K562 (cell line): ENCODE results near the gene HTRA3. TPM values are rescaled to one million over a fixed set of nuclear protein-coding genes. Genes with fewer than 3 reads are reported as not detected.

Source experiments
- ATAC-seq: fragments of 200-7000 bp; cut with Tn5 transposase; 3 replicates; pipeline ENCODE4 v1.9.1; 2020; ENCODE audit warnings: moderate library complexity
- BruUV-seq: library from RNA; stranded (reverse); fragments of 400-500 nt; replicated peaks from 2 replicates; lab custom pipeline; 2021; lab: Mats Ljungman, UMichigan
- CTCF ChIA-PET: fragments of 300-600 bp; formaldehyde crosslinking; extraction: SDS; loops from one replicate; lab custom pipeline; 2021; ENCODE audit warnings: low intra/inter-chr PET ratio; lab: Yijun Ruan, JAX
- POLR2A ChIA-PET: fragments of 300-600, 350-650 bp; sonication (Branson Sonifier 250); formaldehyde crosslinking; extraction: SDS; loops from one replicate; lab custom pipeline; 2021; ENCODE audit warnings: antibody characterized with exemption, inconsistent platforms; lab: Yijun Ruan, JAX
- DNase-seq, 4 experiments: peaks; one replicate each; pipeline versions ENCODE4 v3.0.0 to v3.0.0-alpha.2; 2011 to 2018; ENCODE audit warnings: low spot score in 3 of 4, mixed read lengths in 3 of 4; ENCODE audit errors: extremely low read depth in 1 of 4
- FAIRE-seq: peaks from 2 replicates; lab custom pipeline; 2011; peaks lifted over from hg19 to GRCh38; lab: Jason Lieb, UNC
- H2AFZ ChIP-seq: 2 replicates; pipeline ENCODE4 v1.6.0; 2011; ENCODE audit warnings: low read depth, low read length, control low read depth, inconsistent platforms
- H3K27ac ChIP-seq: fragments of 200-600 bp; 3 replicates; pipeline ENCODE4 v1.8.0; 2011; ENCODE audit warnings: low read depth, mild to moderate bottlenecking, control low read depth, inconsistent platforms, low read length, moderate library complexity, mixed read lengths; ENCODE audit errors: extremely low read depth
- H3K27me3 ChIP-seq, 2 experiments: fragments of 300-600 bp in 1 of 2; 2 replicates in 1 of 2; 3 replicates in 1 of 2; pipeline versions ENCODE4 v1.6.0 to v1.8.0; 2011; ENCODE audit warnings: inconsistent platforms in 2 of 2, low read length in 2 of 2, mild to moderate bottlenecking in 1 of 2, mixed read lengths in 1 of 2, moderate library complexity in 1 of 2; ENCODE audit not compliant: control insufficient read depth in 2 of 2, insufficient read depth in 2 of 2
- H3K36me3 ChIP-seq: fragments of 300-600 bp; 3 replicates; pipeline ENCODE4 v1.8.0; 2011; ENCODE audit warnings: mild to moderate bottlenecking, low read length, inconsistent platforms; ENCODE audit not compliant: control insufficient read depth, insufficient read depth
- H3K4me1 ChIP-seq, 2 experiments: fragments of 200-600 bp in 1 of 2; replicated peaks in 1 of 2; 2 replicates in 1 of 2; 3 replicates in 1 of 2; pipeline versions ENCODE4 v1.5.1 to v1.8.0; 2011; ENCODE audit warnings: inconsistent platforms in 2 of 2, low read length in 2 of 2, mild to moderate bottlenecking in 1 of 2, mixed read lengths in 1 of 2, moderate library complexity in 1 of 2; ENCODE audit not compliant: control insufficient read depth in 2 of 2, insufficient read depth in 2 of 2
- H3K4me2 ChIP-seq: 2 replicates; pipeline ENCODE4 v1.6.1; 2011; ENCODE audit warnings: low read length, control low read depth, inconsistent platforms, mixed read lengths; ENCODE audit not compliant: insufficient read depth
- H3K4me3 ChIP-seq: fragments of 200-600 bp; sonication (generic), shearing (Covaris generic); 2 replicates; pipeline ENCODE4 v1.5.1; 2016; ENCODE audit warnings: control low read depth, inconsistent platforms
- H3K79me2 ChIP-seq: fragments of 200-600 bp; 3 replicates; pipeline ENCODE4 v1.8.0; 2011; ENCODE audit warnings: low read length, inconsistent platforms; ENCODE audit not compliant: control insufficient read depth, insufficient read depth
- H3K9ac ChIP-seq, 2 experiments: 2 replicates each; pipeline versions ENCODE4 v1.6.0 to v1.6.1; 2011; ENCODE audit warnings: low read depth in 2 of 2, low read length in 2 of 2, control low read depth in 1 of 2, inconsistent platforms in 1 of 2, mild to moderate bottlenecking in 1 of 2, mixed read lengths in 1 of 2; ENCODE audit not compliant: insufficient read depth in 1 of 2
- H3K9me1 ChIP-seq: one replicate; pipeline ENCODE4 v1.6.0; 2011; ENCODE audit warnings: inconsistent platforms, mild to moderate bottlenecking, low read length, moderate library complexity; ENCODE audit not compliant: control insufficient read depth, insufficient read depth
- H3K9me3 ChIP-seq: replicated peaks from 2 replicates; pipeline ENCODE4 v1.5.1; 2011; ENCODE audit warnings: low read depth, low read length, inconsistent platforms; ENCODE audit not compliant: control insufficient read depth, insufficient read depth
- H4K20me1 ChIP-seq: replicated peaks from 2 replicates; pipeline ENCODE4 v1.6.1; 2011; ENCODE audit warnings: low read length, inconsistent platforms, mixed read lengths; ENCODE audit not compliant: control insufficient read depth, insufficient read depth
- DIDO1 ChIP-seq: fragments of 450-650 bp; IDR thresholded peaks from 2 replicates; pipeline ENCODE4 v1.6.1; 2016; ENCODE audit warnings: low read depth, missing biosample characterization, missing genetic modification characterization
- VEZF1 ChIP-seq: fragments of 200-800 bp; sonication (Bioruptor generic); IDR thresholded peaks from 2 replicates; pipeline ENCODE4 v1.6.1; 2017; ENCODE audit warnings: missing genetic modification characterization, missing compliant biosample characterization
- WGBS: fragments of 100-300 bp; shearing (Covaris generic); methylation state at CpG from one replicate; pipeline ENCODE4 v1.1.6; 2016; ENCODE audit warnings: low coverage, mixed read lengths; ENCODE audit not compliant: insufficient coverage; ENCODE audit errors: missing lambda C conversion rate; 5-methylcytosine and 5-hydroxymethylcytosine counted together
- in situ Hi-C: fragments of 300-500 bp; cut with MboI; formaldehyde crosslinking; loops from 4 replicates; pipeline ENCODE4 v1.15.0; 2018; ENCODE audit warnings: inconsistent platforms, mixed read lengths
- intact Hi-C: fragments of 100-400 bp; cut with micrococcal nuclease; formaldehyde crosslinking; loops from 2 replicates; pipeline ENCODE4 v1.14.2; 2022
- polyA plus RNA-seq, 8 experiments: library from polyadenylated mRNA; depleted of rRNA in 4 of 8; stranded (reverse) in 5 of 8; unstranded in 3 of 8; fragments of >200 nt; fragmentation: Nextera tagmentation in 2 of 8; fragmentation: Illumina TruSeq in 1 of 8; extraction: Ambion mirVana in 2 of 8; extraction: Trizol in 1 of 8; gene quantifications; 2 replicates each; pipeline versions ENCODE4 v1.2.1 to v1.2.3, GENCODE V29; 2011 to 2014; ENCODE audit warnings: inconsistent platforms in 1 of 8, missing spikeins in 1 of 8
- total RNA-seq, 7 experiments: library from RNA; depleted of rRNA in 6 of 7; stranded (reverse); fragments of >200 nt in 6 of 7; fragmentation: Illumina TruSeq in 2 of 7; extraction: Trizol in 2 of 7; gene quantifications; 2 replicates each; pipeline versions ENCODE4 v1.2.1 to v1.2.3, GENCODE V29; 2011 to 2021; ENCODE audit warnings: low replicate concordance in 1 of 7

HTRA3 gene
- total and polyA plus RNA-seq, 9 of the 15 experiments (the other 6 are each of a cell fraction or from before 2014, with no cell fraction given) = 0.04 TPM; not detected in 8

- TF ChIP-seq VEZF1 (peak; percentile 27; the same call in 1 of the 2 replicates), DIDO1 (no peak)
- FAIRE-seq = no peak
- Histone ChIP-seq H3K9ac (no peak overlapping the region; a peak in 1 of 4 replicates), H3K4me1 (peaks cover 0 to 20% of the 10 kb centered on the region in 2 experiments; a peak in 2 of 5 replicates), H3K4me2 (no peak overlapping the region), H3K27ac (no peak overlapping the region), H3K27me3 (peaks cover 2 to 84% of the 10 kb centered on the region in 2 experiments; a peak in 4 of 5 replicates), H2AFZ (no peak overlapping the region), H3K9me1 (no peaks in the 10 kb centered on the region), H3K36me3 (no peaks in the 10 kb centered on the region), H4K20me1 (peaks cover 5% of the 10 kb centered on the region; the same call in 1 of the 2 replicates), H3K9me3 (no peaks in the 10 kb centered on the region), H3K4me3 (no peak overlapping the region), H3K79me2 (no peaks in the 10 kb centered on the region)
- ATAC-seq = no peak
- POLR2A ChIA-PET = interaction anchor here (0.7 to 1.4 kb wide), 4 partner anchors 14 to 259 kb away, joined by 3 to 6 read pairs (median 4); no protein-coding TSS in a partner anchor
- in situ Hi-C loops (no loop called here), intact Hi-C loops (no loop called here)
- CTCF ChIA-PET = no interaction called here
- WGBS = 4% methylated on average over 22 of the region's 23 CpGs
- no peak for DNase-seq
- no TSS peak for BruUV-seq
Measured at GRCh38 chr4:8285976-8286718, 16.6 kb downstream of the HTRA3 start.
